HFFc6 (cell line): ENCODE data around the gene LTA4H. TPM values are rescaled to one million over a fixed set of nuclear protein-coding genes. Genes with fewer than 3 reads are reported as not detected.

Experiments used
- DNase-seq: peaks from one replicate; pipeline ENCODE4 v3.0.0-alpha.2; 2018
- H3K27ac Mint-ChIP-seq: 2 replicates; pipeline ENCODE4 v1.8.0; 2020; ENCODE audit warnings: mild to moderate bottlenecking, mixed read lengths
- H3K27me3 Mint-ChIP-seq: 2 replicates; pipeline ENCODE4 v1.8.0; 2021; ENCODE audit warnings: mild to moderate bottlenecking, moderate library complexity, mixed read lengths; ENCODE audit not compliant: insufficient read depth
- H3K36me3 Mint-ChIP-seq: 2 replicates; pipeline ENCODE4 v1.8.0; 2021; ENCODE audit warnings: low read depth, mixed read lengths
- H3K4me1 Mint-ChIP-seq: 2 replicates; pipeline ENCODE4 v1.8.0; 2020; ENCODE audit warnings: low read depth, mixed read lengths
- H3K4me3 Mint-ChIP-seq: 2 replicates; pipeline ENCODE4 v1.8.0; 2020; ENCODE audit warnings: mild to moderate bottlenecking, moderate library complexity, mixed read lengths
- H3K9me3 Mint-ChIP-seq: 2 replicates; pipeline ENCODE4 v1.8.0; 2020; ENCODE audit warnings: mild to moderate bottlenecking, mixed read lengths
- total RNA-seq, 6 experiments: library from RNA; stranded (reverse); fragmentation: NEBNext Ultra II Directional; extraction: Animal tissue kit (Norgen Biotek cat#: 25700); gene quantifications; 2 replicates in 1 of 6; 3 replicates in 5 of 6; pipeline ENCODE4 v1.2.3, GENCODE V29; 2021
- TF ChIP-seq, protein P1 (sequence below): fragments of 200-600 bp; sonication (generic); IDR thresholded peaks from 2 replicates; pipeline ENCODE4 v1.5.0; 2021; ENCODE audit warnings: antibody characterized with exemption, mild to moderate bottlenecking

The LTA4H gene
- total RNA-seq, 6 experiments from 2014 or later, result 50.2 to 59.0 (median 51.6) TPM

DNA sequence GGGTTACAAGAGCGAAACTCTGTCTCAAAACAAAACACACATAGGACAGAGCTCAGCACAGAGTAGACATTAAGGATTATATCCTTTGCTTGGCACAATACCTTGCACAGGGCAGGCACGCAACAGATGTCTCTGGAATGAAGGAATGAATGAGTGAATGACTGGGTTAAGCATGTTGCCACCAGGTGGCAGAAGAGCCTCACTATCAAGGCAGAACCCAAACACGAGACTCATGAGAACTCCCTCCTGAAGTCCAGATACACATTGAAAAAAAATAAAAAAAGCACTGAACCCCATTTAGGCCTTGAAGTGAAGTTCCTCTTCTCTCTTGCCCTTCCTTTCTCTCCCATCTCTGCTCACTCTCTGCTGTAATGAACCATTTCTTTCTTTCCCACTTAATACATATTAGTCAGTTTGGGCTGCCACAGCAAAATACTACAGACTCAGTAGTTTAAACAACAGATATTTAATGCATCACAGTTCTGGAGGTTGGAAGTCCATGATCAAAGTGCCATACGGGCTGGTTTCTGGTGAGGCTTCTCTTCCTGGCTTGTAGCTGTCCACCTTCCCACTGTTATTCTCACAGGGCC, 26.6 kb upstream of the LTA4H start:
- Mint-ChIP-seq H3K4me1 (peaks cover 14% of the 10 kb centered on the region; the same call in 1 of the 2 replicates), H3K36me3 (peaks cover 4% of the 10 kb centered on the region; the same call in 1 of the 2 replicates), H3K27me3 (peaks cover 2% of the 10 kb centered on the region; the same call in 1 of the 2 replicates), H3K27ac (no peak overlapping the region), H3K4me3 (no peak overlapping the region), H3K9me3 (peaks cover 5% of the 10 kb centered on the region; the same call in 1 of the 2 replicates)
- DNase-seq, result peak; percentile 79
- TF ChIP-seq, protein P1, sequence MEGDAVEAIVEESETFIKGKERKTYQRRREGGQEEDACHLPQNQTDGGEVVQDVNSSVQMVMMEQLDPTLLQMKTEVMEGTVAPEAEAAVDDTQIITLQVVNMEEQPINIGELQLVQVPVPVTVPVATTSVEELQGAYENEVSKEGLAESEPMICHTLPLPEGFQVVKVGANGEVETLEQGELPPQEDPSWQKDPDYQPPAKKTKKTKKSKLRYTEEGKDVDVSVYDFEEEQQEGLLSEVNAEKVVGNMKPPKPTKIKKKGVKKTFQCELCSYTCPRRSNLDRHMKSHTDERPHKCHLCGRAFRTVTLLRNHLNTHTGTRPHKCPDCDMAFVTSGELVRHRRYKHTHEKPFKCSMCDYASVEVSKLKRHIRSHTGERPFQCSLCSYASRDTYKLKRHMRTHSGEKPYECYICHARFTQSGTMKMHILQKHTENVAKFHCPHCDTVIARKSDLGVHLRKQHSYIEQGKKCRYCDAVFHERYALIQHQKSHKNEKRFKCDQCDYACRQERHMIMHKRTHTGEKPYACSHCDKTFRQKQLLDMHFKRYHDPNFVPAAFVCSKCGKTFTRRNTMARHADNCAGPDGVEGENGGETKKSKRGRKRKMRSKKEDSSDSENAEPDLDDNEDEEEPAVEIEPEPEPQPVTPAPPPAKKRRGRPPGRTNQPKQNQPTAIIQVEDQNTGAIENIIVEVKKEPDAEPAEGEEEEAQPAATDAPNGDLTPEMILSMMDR, result peak; percentile 93

DNA sequence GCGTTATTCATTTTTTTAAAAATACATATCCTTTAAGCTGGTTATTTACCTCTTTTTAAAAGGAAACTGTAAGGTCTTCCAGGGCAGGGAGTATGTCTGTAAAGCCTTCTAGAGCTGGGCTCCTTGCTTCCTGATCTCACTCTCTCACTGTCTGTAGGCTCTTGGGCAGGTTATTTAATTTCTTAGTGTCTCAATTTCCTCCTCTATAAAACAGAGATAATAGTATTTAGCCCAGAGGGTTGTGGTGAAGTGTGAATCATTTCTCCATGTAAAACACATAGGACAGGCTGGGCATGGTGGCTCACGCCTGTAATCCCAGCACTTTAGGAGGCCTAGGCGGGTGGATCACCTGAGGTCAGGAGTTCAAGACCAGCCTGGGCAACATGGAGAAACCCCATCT, 25.9 kb upstream of the LTA4H start:
- Mint-ChIP-seq H3K4me1 (peaks cover 14% of the 10 kb centered on the region; the same call in 1 of the 2 replicates), H3K36me3 (peaks cover 5% of the 10 kb centered on the region; the same call in 1 of the 2 replicates), H3K9me3 (peaks cover 5% of the 10 kb centered on the region), H3K27ac (no peak overlapping the region), H3K27me3 (peaks cover 2% of the 10 kb centered on the region; the same call in 1 of the 2 replicates), H3K4me3 (no peak overlapping the region)
- TF ChIP-seq, protein P1, result no peak
- DNase-seq, result no peak

DNA sequence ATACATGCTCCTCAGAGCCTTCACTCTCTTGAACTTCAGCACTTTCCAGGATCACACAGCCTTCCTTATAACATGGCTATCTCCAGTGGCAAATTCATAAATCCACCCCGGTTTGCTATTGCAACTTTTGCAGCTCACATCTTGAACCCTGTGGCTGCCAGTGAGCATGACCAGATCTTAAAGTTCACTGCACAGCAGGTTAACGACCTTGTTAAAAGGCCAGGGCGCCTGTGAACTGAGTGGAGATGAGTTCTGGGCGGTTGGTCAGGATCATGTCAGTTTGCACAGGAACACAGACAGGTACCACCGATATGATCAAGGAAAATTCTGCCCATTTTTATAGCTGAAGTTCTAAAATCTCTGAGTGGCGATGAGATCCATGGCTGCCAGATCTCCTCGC, 24.7 kb upstream of the LTA4H start:
- DNase-seq, result no peak
- H3K4me1 Mint-ChIP-seq, result peaks cover 14% of the 10 kb centered on the region; the same call in 1 of the 2 replicates
- peaks cover 5% of the 10 kb centered on the region; the same call in 1 of the 2 replicates for H3K36me3 Mint-ChIP-seq
- TF ChIP-seq, protein P1, result no peak
- peaks cover 2% of the 10 kb centered on the region; the same call in 1 of the 2 replicates for H3K27me3 Mint-ChIP-seq
- no peak overlapping the region for H3K27ac Mint-ChIP-seq
- H3K9me3 Mint-ChIP-seq, result peaks cover 5% of the 10 kb centered on the region
- no peak overlapping the region for H3K4me3 Mint-ChIP-seq

DNA sequence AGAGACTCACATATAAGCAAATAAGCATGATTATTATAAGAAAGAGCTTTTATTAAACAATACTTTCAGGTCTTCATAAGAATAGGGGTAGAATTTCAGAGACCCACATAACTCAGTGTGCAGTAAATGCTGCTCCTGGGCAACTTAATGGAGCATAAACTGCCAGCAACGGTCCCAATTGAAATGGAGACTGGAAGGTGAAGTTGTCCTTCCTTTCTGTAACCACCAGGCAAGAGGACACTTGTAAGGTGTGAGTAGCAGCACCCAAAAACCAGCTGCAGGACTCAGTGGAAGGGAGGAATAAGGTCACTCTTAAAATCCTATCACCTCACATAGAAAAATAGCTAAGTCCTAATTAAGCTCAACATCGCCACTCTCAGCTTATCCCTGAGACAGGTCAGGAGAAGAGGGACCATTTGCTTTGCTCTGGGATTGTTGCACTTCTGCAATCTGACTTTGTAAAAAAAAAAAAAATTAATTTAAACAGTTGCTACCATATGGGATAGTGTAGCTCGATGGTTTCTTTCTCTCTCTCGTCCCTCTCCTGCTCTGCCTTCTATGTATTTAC, 22.7 kb upstream of the LTA4H start:
- H3K4me3 Mint-ChIP-seq, result no peak overlapping the region
- H3K36me3 Mint-ChIP-seq, result peaks cover 5% of the 10 kb centered on the region; the same call in 1 of the 2 replicates
- peaks cover 5% of the 10 kb centered on the region for H3K9me3 Mint-ChIP-seq
- no peak overlapping the region for H3K27ac Mint-ChIP-seq
- TF ChIP-seq, protein P1, result no peak
- peaks cover 2% of the 10 kb centered on the region; the same call in 1 of the 2 replicates for H3K27me3 Mint-ChIP-seq
- H3K4me1 Mint-ChIP-seq, result peaks cover 10% of the 10 kb centered on the region; the same call in 1 of the 2 replicates
- no peak for DNase-seq

DNA sequence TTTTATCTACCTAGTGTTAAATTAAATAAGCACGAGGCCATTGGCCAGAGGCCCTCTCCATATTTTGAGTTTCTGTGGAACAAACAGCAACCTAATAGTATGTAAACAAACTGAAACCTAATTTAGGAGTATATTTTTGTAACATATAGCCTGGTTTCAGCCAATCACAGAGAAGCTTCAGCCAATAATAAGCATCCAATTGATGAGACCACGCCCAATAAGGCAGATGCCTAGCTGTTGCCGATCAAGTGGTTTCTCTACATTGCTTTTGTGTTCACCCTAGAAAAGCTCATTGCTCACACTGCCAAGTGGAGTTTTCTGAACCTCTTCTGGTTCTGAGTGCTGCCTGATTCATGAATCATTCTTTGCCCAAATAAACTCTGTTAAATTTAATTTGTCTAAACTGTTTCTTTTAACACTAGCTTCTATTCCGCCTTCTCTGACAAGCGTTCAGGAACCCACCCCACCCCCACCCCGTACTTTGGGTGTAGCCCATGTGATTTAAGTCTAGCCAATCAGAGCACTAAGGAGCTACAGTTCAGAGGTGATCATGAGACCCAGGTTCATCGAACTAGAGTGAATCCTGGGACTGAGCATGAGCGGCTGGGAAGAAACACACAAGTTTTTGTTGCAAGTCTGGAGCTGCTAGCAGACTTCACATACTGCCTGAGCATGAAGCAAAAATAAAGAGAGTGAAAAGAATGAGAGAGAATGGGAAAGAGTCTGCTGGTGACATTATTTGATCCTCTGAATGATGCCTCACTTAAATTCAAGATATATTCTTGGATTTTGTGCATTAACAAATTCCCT, 21.5 kb upstream of the LTA4H start:
- Mint-ChIP-seq H3K27me3 (peaks cover 2% of the 10 kb centered on the region; the same call in 1 of the 2 replicates), H3K4me1 (0 out of 2 replicates have a peak, but pooled peaks cover under 1% of the 10 kb centered on the region), H3K36me3 (peaks cover 5% of the 10 kb centered on the region; the same call in 1 of the 2 replicates), H3K9me3 (peaks cover 5% of the 10 kb centered on the region), H3K27ac (no peak overlapping the region), H3K4me3 (no peak overlapping the region)
- TF ChIP-seq, protein P1, result no peak
- no peak for DNase-seq
